Gastrocnemius medialis (tissue), 4 donors: ENCODE measurements around the gene HGD. TPM values are rescaled to one million over a fixed set of nuclear protein-coding genes. Genes with fewer than 3 reads are reported as not detected.

Experiments
- ATAC-seq, 2 donors: fragments of 150-250 bp; one replicate each; pipeline ENCODE4 v1.9.1; 2016
- DNase-seq, 2 donors: peaks; one replicate each; pipeline ENCODE4 v3.0.0-alpha.2; 2019
- H3K27ac ChIP-seq, 4 donors: fragments of 200-600 bp; sonication (generic); 1 replicate in 1 of 4; 2 replicates in 3 of 4; pipeline ENCODE4 v1.5.1; 2016 to 2018; ENCODE audit warnings: mild to moderate bottlenecking in 2 of 4, moderate library complexity in 1 of 4
- H3K27me3 ChIP-seq, 3 donors: fragments of 200-600 bp; sonication (generic) in 2 of 3; 1 replicate in 1 of 3; 2 replicates in 2 of 3; pipeline versions ENCODE4 v1.5.1 to v1.6.0; 2016 to 2019; ENCODE audit warnings: mild to moderate bottlenecking in 1 of 3, moderate library complexity in 1 of 3
- H3K36me3 ChIP-seq, 2 donors: fragments of 200-600 bp; sonication (generic) in 1 of 2; one replicate each; pipeline ENCODE4 v1.5.1; 2017 to 2018
- H3K4me1 ChIP-seq, 2 donors: fragments of 200-600 bp; sonication (generic) in 1 of 2; one replicate each; pipeline ENCODE4 v1.5.1; 2016 to 2017; ENCODE audit warnings: mild to moderate bottlenecking in 2 of 2
- H3K4me3 ChIP-seq, 4 donors: fragments of 200-600 bp; sonication (generic) in 3 of 4; 1 replicate in 1 of 4; 2 replicates in 3 of 4; pipeline ENCODE4 v1.5.1; 2016 to 2019; ENCODE audit warnings: mild to moderate bottlenecking in 2 of 4
- H3K9me3 ChIP-seq, 3 donors: fragments of 200-600 bp; sonication (generic) in 2 of 3; 1 replicate in 1 of 3; 2 replicates in 2 of 3; pipeline ENCODE4 v1.5.1; 2016 to 2019
- CTCF ChIP-seq, 5 experiments: fragments of 450-650 bp in 3 of 5; fragments of 200-600 bp in 2 of 5; sonication (generic) in 2 of 5; IDR thresholded peaks in 4 of 5; conservative IDR thresholded peaks in 1 of 5; 1 replicate in 4 of 5; 2 replicates in 1 of 5; pipeline ENCODE4 v1.5.1; 2016 to 2019; ENCODE audit warnings: antibody characterized with exemption in 5 of 5, mild to moderate bottlenecking in 3 of 5, moderate library complexity in 3 of 5
- POLR2A ChIP-seq, 2 donors: fragments of 450-650 bp; IDR thresholded peaks; one replicate each; pipeline ENCODE4 v1.6.1; 2017; ENCODE audit warnings: antibody characterized with exemption in 2 of 2, mild to moderate bottlenecking in 2 of 2, moderate library complexity in 2 of 2
- in situ Hi-C, 4 donors: fragments of 200-750 bp; cut with MboI; loops; one replicate each; pipeline versions ENCODE4 v1.15.0 to v1.8.0; 2017; ENCODE audit warnings: low sequenced_read_pairs in 4 of 4
- intact Hi-C: fragments of 100-400 bp; cut with DNase I; formaldehyde crosslinking; loops from one replicate; pipeline ENCODE4 v1.15.1; 2023; ENCODE audit warnings: low total_unique reads
- total RNA-seq, 4 donors: library from RNA; depleted of rRNA; stranded (reverse); fragments of >200 nt; gene quantifications; one replicate each; pipeline versions ENCODE4 v1.1.0 to v1.2.3, GENCODE V29; 2016

Gene HGD
- total RNA-seq, 4 donors from 2014 or later, result 0.68 to 4.1 (median 1.3) TPM; not detected in 1

DNA sequence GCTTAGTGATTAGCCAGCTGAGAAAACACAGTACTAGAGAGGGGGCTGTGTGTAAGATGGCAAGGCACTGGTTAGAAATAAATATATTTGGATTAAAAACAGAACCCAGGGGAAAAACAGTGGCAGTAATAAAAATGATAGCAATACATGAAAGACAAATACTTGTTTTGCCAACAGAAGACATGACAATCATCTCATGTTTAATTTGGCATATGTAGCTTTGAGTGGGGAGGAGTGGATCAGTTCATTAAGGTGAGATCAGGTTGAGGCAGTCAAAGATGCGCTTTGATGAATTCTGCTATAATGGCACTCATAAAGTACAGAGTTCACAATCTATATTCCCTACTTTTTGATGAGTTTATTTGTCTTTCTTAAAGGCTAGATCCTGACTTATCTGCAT, 3.4 kb upstream of the HGD start:
- intact Hi-C loops, result no loop called here
- peaks cover 0 to 4% of the 10 kb centered on the region in 2 donors for H3K36me3 ChIP-seq
- no peak overlapping the region for H3K4me3 ChIP-seq
- H3K27ac ChIP-seq, result no peak overlapping the region
- no peaks in the 10 kb centered on the region for H3K9me3 ChIP-seq
- TF ChIP-seq CTCF (IDR thresholded peaks at IDR 0.05 in 4 of 5, conservative IDR thresholded peaks at IDR 0.05 in 1 of 5) (no peak), POLR2A (IDR thresholded peaks at IDR 0.05) (no peak)
- DNase-seq (no peak), ATAC-seq (no peak)
- H3K4me1 ChIP-seq, result no peaks in the 10 kb centered on the region
- no peaks in the 10 kb centered on the region for H3K27me3 ChIP-seq
- in situ Hi-C loops, result no loop called here

DNA sequence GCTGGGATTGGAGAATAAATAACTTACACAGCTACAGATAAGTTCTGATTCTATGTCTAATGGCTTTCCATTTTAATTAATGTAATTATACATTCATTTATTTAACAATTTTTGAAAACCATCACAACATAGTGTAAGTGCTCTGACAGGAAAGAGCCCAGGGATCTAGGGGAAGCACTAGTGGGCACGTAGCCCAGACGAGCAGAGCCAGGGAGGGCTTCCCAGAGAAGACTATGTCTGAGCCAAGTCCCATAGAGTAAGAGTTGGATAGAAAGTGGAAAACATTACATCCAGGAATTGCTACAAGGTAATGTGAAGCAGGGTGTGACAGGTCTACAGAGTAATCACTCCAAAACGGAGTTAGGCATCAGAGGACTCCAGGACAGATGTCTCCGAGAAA, 2.9 kb upstream of the HGD start:
- no peak for DNase-seq
- no peak for TF ChIP-seq POLR2A (IDR thresholded peaks at IDR 0.05)
- TF ChIP-seq CTCF (IDR thresholded peaks at IDR 0.05 in 4 of 5, conservative IDR thresholded peaks at IDR 0.05 in 1 of 5), result no peak
- ATAC-seq, result no peak
- no peak overlapping the region for H3K27ac ChIP-seq
- peaks cover 0 to 4% of the 10 kb centered on the region in 2 donors for H3K36me3 ChIP-seq
- intact Hi-C loops (no loop called here), in situ Hi-C loops (no loop called here)
- H3K4me3 ChIP-seq, result no peak overlapping the region
- H3K27me3 ChIP-seq, result no peaks in the 10 kb centered on the region
- H3K4me1 ChIP-seq, result no peaks in the 10 kb centered on the region
- H3K9me3 ChIP-seq, result no peaks in the 10 kb centered on the region

DNA sequence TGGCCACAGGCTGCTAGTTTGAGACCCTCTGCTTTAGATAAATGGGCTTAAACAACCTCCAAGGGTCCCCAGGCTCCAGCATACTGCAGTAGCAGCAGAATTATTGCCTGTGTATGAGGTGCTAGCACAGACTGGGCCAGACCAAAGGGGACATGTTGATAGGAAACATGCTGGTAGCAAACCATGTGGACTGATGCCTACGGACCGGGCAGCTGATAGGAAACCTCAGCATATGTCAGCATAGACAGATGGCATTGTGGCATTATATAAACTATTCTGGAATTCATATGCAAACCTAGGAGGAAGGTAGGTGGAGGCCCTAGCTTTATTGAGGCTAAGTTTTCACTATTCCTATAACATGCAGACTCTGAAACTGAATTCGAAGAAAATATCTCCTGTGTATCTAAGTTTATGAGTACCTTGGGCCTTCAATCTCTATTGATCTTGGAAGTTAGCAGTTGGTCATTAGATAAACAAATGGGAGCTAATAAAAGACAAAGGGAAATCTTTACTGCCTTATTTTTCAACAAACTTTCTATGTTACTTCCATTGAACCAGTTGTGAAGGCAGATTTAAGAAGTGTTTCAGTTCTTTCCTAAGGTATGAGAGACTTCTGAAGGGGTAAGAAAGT, 1.7 kb upstream of the HGD start:
- no peak overlapping the region for H3K27ac ChIP-seq
- in situ Hi-C loops, result no loop called here
- peaks cover 3 to 6% of the 10 kb centered on the region in 2 donors for H3K4me1 ChIP-seq
- H3K4me3 ChIP-seq, result no peak overlapping the region
- intact Hi-C loops, result no loop called here
- no peak for TF ChIP-seq CTCF (IDR thresholded peaks at IDR 0.05 in 4 of 5, conservative IDR thresholded peaks at IDR 0.05 in 1 of 5)
- no peak for TF ChIP-seq POLR2A (IDR thresholded peaks at IDR 0.05)
- DNase-seq (no peak), ATAC-seq (no peak)
- no peaks in the 10 kb centered on the region for H3K27me3 ChIP-seq
- H3K9me3 ChIP-seq, result no peaks in the 10 kb centered on the region
- no peaks in the 10 kb centered on the region for H3K36me3 ChIP-seq

DNA sequence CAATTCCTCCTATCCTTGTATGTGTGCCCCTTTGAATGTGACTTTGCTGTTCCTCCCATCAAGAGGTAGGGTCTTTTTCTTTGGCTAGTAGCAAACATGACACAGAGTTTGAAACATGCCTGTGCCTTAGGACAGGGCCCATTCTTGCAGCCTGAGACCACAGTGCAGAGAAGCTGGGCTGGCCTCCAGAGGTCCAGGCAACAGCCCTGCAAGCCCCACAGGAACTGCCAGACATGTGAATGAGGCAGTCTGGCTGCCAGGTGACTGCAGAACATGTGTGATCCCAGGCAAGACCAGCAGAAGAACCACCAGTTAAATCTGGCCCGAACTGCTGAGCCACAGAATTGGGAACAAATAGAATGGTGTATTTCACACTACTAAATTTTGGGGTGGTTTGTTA, 1.2 kb upstream of the HGD start:
- H3K36me3 ChIP-seq, result no peaks in the 10 kb centered on the region
- DNase-seq, result no peak
- no peak overlapping the region for H3K27ac ChIP-seq
- TF ChIP-seq POLR2A (IDR thresholded peaks at IDR 0.05) (no peak), CTCF (IDR thresholded peaks at IDR 0.05 in 4 of 5, conservative IDR thresholded peaks at IDR 0.05 in 1 of 5) (no peak)
- in situ Hi-C loops (no loop called here), intact Hi-C loops (no loop called here)
- no peak for ATAC-seq
- H3K4me1 ChIP-seq, result peaks cover 8 to 11% of the 10 kb centered on the region in 2 donors
- H3K27me3 ChIP-seq, result no peaks in the 10 kb centered on the region
- H3K4me3 ChIP-seq, result no peak overlapping the region
- H3K9me3 ChIP-seq, result no peaks in the 10 kb centered on the region

DNA sequence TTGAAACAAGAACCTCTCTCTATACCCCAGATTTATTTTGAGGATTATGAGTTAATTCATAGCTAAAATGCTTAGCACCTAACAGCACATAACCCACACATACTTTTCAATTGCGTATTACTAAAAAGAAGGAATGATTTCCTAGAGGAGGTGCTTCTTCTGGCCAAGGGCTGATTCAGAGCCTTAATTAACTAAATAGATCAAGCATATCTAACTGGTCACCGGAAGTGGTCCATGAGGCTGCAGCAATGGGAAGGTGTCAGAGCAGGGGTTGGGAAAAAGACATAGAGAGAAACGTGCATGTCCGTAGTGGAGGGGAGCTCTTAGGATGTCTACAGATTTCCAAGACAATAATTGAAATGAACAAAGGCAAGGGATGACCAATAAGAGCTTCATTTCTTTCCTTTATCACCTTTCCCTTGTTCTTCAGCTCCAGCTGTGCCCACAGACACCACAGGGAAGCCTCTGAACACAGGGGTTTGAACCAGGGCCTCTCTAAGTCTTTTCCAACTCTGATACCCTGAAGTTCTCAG, 467 bp downstream of the HGD start:
- no peak overlapping the region for H3K4me3 ChIP-seq
- no peak for ATAC-seq
- TF ChIP-seq CTCF (IDR thresholded peaks at IDR 0.05 in 4 of 5, conservative IDR thresholded peaks at IDR 0.05 in 1 of 5) (no peak), POLR2A (IDR thresholded peaks at IDR 0.05) (no peak)
- no peaks in the 10 kb centered on the region for H3K36me3 ChIP-seq
- in situ Hi-C loops (no loop called here), intact Hi-C loops (no loop called here)
- no peak overlapping the region for H3K27ac ChIP-seq
- no peaks in the 10 kb centered on the region for H3K27me3 ChIP-seq
- DNase-seq, result no peak
- no peaks in the 10 kb centered on the region for H3K9me3 ChIP-seq
- peaks cover 9 to 16% of the 10 kb centered on the region in 2 donors for H3K4me1 ChIP-seq
